ENCODE measurements around the gene TMEM156.
"Not testable (repeated sequence)": the region's sequence is repeated elsewhere in the genome, so short reads cannot be mapped to it uniquely, and the experiment has no call there.

The TMEM156 gene

DNA sequence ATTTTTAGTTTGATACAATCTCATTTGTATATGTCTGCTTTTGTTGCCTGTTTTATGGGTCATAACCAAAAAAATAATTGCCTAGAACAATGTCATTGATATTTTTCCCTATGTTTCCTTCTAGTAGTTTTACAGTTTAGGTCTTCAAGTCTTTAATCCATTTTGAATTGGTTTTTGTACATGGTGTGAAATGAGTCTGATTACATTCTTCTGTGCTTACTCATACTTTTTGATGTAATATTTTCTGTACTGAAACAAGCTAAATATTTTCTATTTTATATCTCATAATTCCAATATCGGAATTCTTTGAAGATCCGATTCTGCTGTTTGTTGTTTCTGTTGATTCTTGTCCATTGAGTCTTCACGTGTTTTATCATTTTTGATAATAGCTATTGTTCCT lies 10.6 kb downstream of the TMEM156 start:
- TF ChIP-seq, protein P1, sequence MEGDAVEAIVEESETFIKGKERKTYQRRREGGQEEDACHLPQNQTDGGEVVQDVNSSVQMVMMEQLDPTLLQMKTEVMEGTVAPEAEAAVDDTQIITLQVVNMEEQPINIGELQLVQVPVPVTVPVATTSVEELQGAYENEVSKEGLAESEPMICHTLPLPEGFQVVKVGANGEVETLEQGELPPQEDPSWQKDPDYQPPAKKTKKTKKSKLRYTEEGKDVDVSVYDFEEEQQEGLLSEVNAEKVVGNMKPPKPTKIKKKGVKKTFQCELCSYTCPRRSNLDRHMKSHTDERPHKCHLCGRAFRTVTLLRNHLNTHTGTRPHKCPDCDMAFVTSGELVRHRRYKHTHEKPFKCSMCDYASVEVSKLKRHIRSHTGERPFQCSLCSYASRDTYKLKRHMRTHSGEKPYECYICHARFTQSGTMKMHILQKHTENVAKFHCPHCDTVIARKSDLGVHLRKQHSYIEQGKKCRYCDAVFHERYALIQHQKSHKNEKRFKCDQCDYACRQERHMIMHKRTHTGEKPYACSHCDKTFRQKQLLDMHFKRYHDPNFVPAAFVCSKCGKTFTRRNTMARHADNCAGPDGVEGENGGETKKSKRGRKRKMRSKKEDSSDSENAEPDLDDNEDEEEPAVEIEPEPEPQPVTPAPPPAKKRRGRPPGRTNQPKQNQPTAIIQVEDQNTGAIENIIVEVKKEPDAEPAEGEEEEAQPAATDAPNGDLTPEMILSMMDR (IDR thresholded peaks at IDR 0.05; ENCODE audit: extremely low read depth, missing control alignments) = no peak
- DNase-seq (ENCODE audit: low spot score) = no peak

DNA sequence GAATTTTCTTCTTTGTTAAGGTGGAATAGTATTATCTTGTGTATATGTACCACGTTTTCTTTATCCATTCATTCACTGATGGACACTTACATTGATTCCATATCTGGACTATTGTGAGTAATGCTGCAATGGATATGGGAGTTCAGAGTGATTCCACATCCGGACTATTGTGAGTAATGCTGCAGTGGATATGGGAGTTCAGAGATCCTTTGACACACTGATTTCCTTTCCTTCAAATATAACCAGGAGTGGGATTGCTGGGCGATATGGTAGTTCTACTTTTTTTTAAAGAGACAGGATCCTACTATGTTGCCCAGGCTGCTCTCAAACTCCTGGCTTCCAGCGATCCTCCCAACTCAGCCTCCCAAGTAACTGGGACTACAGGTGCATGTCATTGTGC lies 12.1 kb downstream of the TMEM156 start:
- no peak for DNase-seq (ENCODE audit: low spot score)
- TF ChIP-seq, protein P1 (IDR thresholded peaks at IDR 0.05; ENCODE audit: extremely low read depth, missing control alignments) = no peak

DNA sequence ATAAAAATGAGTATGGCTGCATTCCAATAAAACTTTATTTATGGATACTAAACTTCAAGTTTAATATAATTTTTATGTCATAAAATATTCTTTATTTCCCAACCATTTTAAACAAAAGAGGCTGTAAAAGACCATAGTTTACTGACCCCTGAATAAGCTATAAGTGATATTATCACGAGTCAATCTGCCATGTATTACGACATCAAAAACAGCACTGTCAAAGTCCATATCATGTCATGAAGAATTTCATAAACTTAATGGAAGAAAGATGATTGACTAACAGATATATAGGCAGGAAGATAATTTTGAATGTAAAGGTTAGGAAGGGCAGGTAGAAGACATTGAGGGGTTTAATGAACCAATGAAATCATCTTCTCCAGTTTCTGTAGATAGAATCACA lies 18.2 kb downstream of the TMEM156 start:
- TF ChIP-seq, protein P1 (IDR thresholded peaks at IDR 0.05; ENCODE audit: extremely low read depth, missing control alignments) = no peak
- no peak for DNase-seq (ENCODE audit: low spot score)

DNA sequence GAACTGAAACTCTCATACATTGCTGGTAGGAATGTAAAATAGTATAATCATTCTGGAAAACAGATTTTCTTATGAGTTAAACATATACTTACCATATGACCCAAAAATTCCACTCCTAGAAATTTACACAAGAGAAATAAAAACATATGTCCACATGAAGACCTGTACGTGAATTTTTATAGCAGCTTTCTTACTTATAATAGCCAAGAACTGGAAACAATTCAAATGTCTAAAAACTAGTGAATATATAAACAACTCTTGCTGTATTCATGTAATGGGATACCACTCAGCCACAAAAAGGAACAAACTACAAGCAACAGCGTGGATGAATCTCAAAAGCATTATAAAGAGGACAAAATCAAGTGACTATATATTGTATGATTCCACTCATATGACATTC lies 27.5 kb downstream of the TMEM156 start:
- TF ChIP-seq, protein P1 (IDR thresholded peaks at IDR 0.05; ENCODE audit: extremely low read depth, missing control alignments) = no peak
- no peak for DNase-seq (ENCODE audit: low spot score)

DNA sequence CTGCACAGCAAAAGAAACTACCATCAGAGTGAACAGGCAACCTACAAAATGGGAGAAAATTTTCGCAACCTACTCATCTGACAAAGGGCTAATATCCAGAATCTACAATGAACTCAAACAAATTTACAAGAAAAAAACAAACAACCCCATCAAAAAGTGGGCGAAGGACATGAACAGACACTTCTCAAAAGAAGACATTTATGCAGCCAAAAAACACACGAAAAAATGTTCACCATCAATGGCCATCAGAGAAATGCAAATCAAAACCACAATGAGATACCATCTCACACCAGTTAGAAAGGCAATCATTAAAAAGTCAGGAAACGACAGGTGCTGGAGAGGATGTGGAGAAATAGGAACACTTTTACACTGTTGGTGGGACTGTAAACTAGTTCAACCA lies 30.2 kb downstream of the TMEM156 start:
- not testable (repeated sequence) for DNase-seq (ENCODE audit: low spot score)

DNA sequence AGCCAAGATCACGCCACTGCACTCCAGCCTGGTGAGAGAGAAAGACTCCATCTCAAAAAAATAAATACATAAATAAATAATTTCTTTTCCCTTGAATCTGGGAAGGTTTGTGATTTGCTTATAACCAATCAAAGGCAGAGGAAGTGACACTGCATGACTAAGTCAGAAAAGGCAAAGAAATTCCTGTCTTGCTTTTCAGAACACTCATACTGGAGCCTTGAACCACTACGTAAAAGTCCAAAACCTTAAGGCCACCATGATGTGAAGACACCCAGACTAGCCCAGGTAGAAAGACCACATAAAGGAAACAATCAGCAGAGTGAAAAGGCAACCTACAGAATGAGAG lies 36.6 kb downstream of the TMEM156 start:
- TF ChIP-seq, protein P1 (IDR thresholded peaks at IDR 0.05; ENCODE audit: extremely low read depth, missing control alignments) = no peak
- no peak for DNase-seq (ENCODE audit: low spot score)

DNA sequence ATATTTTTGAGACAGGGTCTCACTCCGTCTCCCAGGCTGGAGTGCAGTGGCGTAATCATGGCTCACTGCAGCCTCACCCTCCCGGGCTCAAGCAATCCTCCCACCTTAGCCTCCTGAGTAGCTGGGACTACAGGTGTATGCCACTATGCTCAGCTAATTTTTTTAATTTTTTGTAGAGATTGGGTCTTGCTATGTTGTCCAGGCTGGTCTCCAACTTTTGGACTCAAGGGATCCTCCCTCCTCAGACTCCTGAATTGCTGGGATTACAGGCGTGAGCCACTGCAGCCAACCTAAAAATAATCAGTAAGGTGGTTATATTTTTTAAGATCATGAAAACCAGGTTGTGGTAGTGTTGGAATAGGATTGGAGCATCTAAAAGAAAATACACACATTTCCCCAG lies 38.1 kb downstream of the TMEM156 start:
- TF ChIP-seq, protein P1 (IDR thresholded peaks at IDR 0.05; ENCODE audit: extremely low read depth, missing control alignments) = no peak
- DNase-seq (ENCODE audit: low spot score) = no peak

DNA sequence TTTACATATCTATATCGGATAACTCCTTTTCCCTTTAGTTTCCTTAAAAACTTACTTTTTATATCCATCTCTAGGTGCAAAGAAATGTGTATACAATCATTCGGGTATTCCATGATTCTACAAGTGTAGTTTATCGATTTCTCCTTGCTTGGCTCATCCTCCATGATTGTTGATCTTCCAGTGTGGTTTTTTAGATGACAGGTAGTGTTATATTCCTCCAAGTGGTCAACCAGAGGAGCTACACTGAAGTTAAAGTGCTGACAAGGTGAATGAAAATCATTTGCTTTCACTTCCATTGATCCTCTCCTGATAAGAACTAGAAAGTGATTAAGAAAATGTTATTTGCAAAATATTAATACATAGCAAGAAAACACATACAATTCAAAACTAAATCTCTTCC lies 38.5 kb downstream of the TMEM156 start:
- no peak for DNase-seq (ENCODE audit: low spot score)

More for the DNA sequence above, 38.5 kb downstream of the TMEM156 start:
- TF ChIP-seq, protein P1 (IDR thresholded peaks at IDR 0.05; ENCODE audit: extremely low read depth, missing control alignments) = no peak
